K562 (cell line): ENCODE measurements around the gene ENOSF1. TPM values are rescaled to one million over a fixed set of nuclear protein-coding genes. Genes with fewer than 3 reads are reported as not detected.

Experiments used
- KLF16 ChIP-seq: IDR thresholded peaks from 2 replicates; pipeline ENCODE4 v1.6.1; 2016; ENCODE audit warnings: antibody characterized with exemption
- MAX ChIP-seq: sonication (generic); formaldehyde crosslinking; IDR thresholded peaks from 2 replicates; pipeline ENCODE4 v1.9.0; 2022; ENCODE audit warnings: mild to moderate bottlenecking, missing genetic modification reagents
- POLR2A ChIP-seq: fragments of 450-650 bp; conservative IDR thresholded peaks from 2 replicates; pipeline ENCODE4 v1.6.1; 2016
- POLR2G ChIP-seq: fragments of 200-400 bp; formaldehyde crosslinking; IDR thresholded peaks from 2 replicates; pipeline ENCODE4 v1.6.1; 2017; ENCODE audit warnings: low read depth, mild to moderate bottlenecking, antibody characterized with exemption, low read length, moderate library complexity
- RAD21 ChIP-seq, 2 experiments: fragments of 250-450 bp in 1 of 2; fragments of 450-650 bp in 1 of 2; sonication (Bioruptor Pico) in 1 of 2; formaldehyde crosslinking in 1 of 2; IDR thresholded peaks in 1 of 2; conservative IDR thresholded peaks in 1 of 2; 2 replicates each; pipeline versions ENCODE4 v1.4.0 to v1.8.0; 2020 to 2022; ENCODE audit warnings: mild to moderate bottlenecking in 2 of 2, moderate library complexity in 1 of 2
- RB1 ChIP-seq: fragments of 450-650 bp; IDR thresholded peaks from 2 replicates; pipeline ENCODE4 v1.6.1; 2017; ENCODE audit warnings: low read depth, mild to moderate bottlenecking
- RBFOX2 ChIP-seq: fragments of 200-400 bp; formaldehyde crosslinking; IDR thresholded peaks from 2 replicates; pipeline ENCODE4 v1.6.1; 2017; ENCODE audit warnings: low read depth, mild to moderate bottlenecking, low read length, moderate library complexity
- REST ChIP-seq, 2 experiments: fragments of 450-650 bp; formaldehyde crosslinking in 1 of 2; IDR thresholded peaks; 2 replicates each; pipeline versions ENCODE4 v1.4.0 to v1.6.1; 2014 to 2020; ENCODE audit warnings: mild to moderate bottlenecking in 2 of 2, borderline replicate concordance in 1 of 2, low read depth in 1 of 2
- STAG1 ChIP-seq: sonication (generic); formaldehyde crosslinking; IDR thresholded peaks from 2 replicates; pipeline ENCODE4 v1.5.0; 2020; ENCODE audit warnings: missing genetic modification reagents, borderline replicate concordance
- TFAP4 ChIP-seq: sonication (generic); formaldehyde crosslinking; IDR thresholded peaks from 2 replicates; pipeline ENCODE4 v1.8.0; 2022; ENCODE audit warnings: missing genetic modification reagents, mild to moderate bottlenecking, moderate library complexity, borderline replicate concordance
- ZBTB33 ChIP-seq: sonication (generic); formaldehyde crosslinking; IDR thresholded peaks from 2 replicates; pipeline ENCODE4 v1.8.1; 2023; ENCODE audit warnings: mild to moderate bottlenecking, missing genetic modification reagents
- ZNF311 ChIP-seq: fragments of 250-450 bp; sonication (Bioruptor Pico); IDR thresholded peaks from 2 replicates; pipeline ENCODE4 v1.4.0; 2020; ENCODE audit warnings: mild to moderate bottlenecking, moderate library complexity
- ZNF586 ChIP-seq: fragments of 450-650 bp; formaldehyde crosslinking; conservative IDR thresholded peaks from 2 replicates; pipeline ENCODE4 v1.4.0; 2020; ENCODE audit warnings: mild to moderate bottlenecking, moderate library complexity
- ZNF780A ChIP-seq: fragments of 250-450 bp; sonication (Bioruptor Pico); IDR thresholded peaks from 2 replicates; pipeline ENCODE4 v1.5.0; 2021; ENCODE audit warnings: mild to moderate bottlenecking
- polyA plus RNA-seq, 8 experiments: library from polyadenylated mRNA; depleted of rRNA in 4 of 8; stranded (reverse) in 5 of 8; unstranded in 3 of 8; fragments of >200 nt; fragmentation: Nextera tagmentation in 2 of 8; fragmentation: Illumina TruSeq in 1 of 8; extraction: Ambion mirVana in 2 of 8; extraction: Trizol in 1 of 8; gene quantifications; 2 replicates each; pipeline versions ENCODE4 v1.2.1 to v1.2.3, GENCODE V29; 2011 to 2014; ENCODE audit warnings: inconsistent platforms in 1 of 8, missing spikeins in 1 of 8
- total RNA-seq, 7 experiments: library from RNA; depleted of rRNA in 6 of 7; stranded (reverse); fragments of >200 nt in 6 of 7; fragmentation: Illumina TruSeq in 2 of 7; extraction: Trizol in 2 of 7; gene quantifications; 2 replicates each; pipeline versions ENCODE4 v1.2.1 to v1.2.3, GENCODE V29; 2011 to 2021; ENCODE audit warnings: low replicate concordance in 1 of 7

Gene ENOSF1
- total and polyA plus RNA-seq, 9 of the 15 experiments (the other 6 are each of a cell fraction or from before 2014, with no cell fraction given), result 15.5 to 66.4 (median 46.5) TPM

GRCh38 chr18:666177-666576, 46.3 kb downstream of the ENOSF1 start (continued):
- no peak for TF ChIP-seq ZNF311
- TF ChIP-seq ZBTB33 (CRISPR knock-in tag), result 0 out of 2 replicates have a peak, but pooled peaks have one; percentile 57
- no peak for TF ChIP-seq ZNF586
- peak; percentile 67; the same call in 1 of the 2 replicates for TF ChIP-seq STAG1 (CRISPR knock-in tag)
- peak; percentile 16 to 61; a peak in 2 of 4 replicates for TF ChIP-seq RAD21 (CRISPR knock-in tag; conservative IDR thresholded peaks at IDR 0.05 in 1 of 2, IDR thresholded peaks at IDR 0.05 in 1 of 2)
- peak; percentile 24; the same call in 1 of the 2 replicates for TF ChIP-seq TFAP4 (CRISPR knock-in tag)
- TF ChIP-seq KLF16, result 0 out of 2 replicates have a peak, but pooled peaks have one; percentile 7
- peak; percentile 50; the same call in 1 of the 2 replicates for TF ChIP-seq RB1
- TF ChIP-seq RBFOX2, result 0 out of 2 replicates have a peak, but pooled peaks have one; percentile 15
- no peak for TF ChIP-seq ZNF780A (CRISPR knock-in tag)
- 0 out of 2 replicates have a peak, but pooled peaks have one; percentile 23 for TF ChIP-seq MAX (CRISPR knock-in tag)
- peak; percentile 53; the same call in 1 of the 2 replicates for TF ChIP-seq POLR2A
- TF ChIP-seq POLR2G, result peak; percentile 41
- peak; percentile 38; the same call in 1 of the 2 replicates for TF ChIP-seq REST (IDR thresholded peaks at IDR 0.05; ENCODE audit: borderline replicate concordance)
- TF ChIP-seq REST (CRISPR knock-in tag; IDR thresholded peaks at IDR 0.05; ENCODE audit: low read depth), result no peak
